ENCODE data around the gene KRT5. TPM values are rescaled to one million over a fixed set of nuclear protein-coding genes. Genes with fewer than 3 reads are reported as not detected.

KRT5 gene
- total and polyA plus RNA-seq, 2 donors (not counting 3 experiments of a cell fraction or from before 2014, with no cell fraction given) = 0.32 to 0.86 TPM

DNA sequence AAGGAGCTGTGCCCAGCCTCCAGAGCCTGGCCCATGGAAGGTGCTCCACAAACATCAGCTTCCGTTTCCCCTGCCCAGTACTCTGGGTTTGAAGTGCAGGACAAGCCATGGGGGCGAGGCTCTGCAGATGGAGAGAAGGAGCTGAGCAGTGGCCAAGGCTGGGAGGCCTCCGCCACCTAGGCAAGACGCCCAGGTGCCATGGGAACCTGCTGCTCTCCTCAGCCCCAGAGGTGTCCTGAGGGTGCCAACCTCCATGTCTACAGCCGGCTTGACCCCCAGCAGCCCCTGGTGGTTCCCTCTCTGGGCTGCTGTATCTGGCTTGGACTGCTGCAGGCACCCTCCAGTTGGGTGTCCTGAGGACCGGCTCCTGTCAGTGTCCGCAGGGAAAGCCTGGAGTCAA is 20.3 kb upstream of the KRT5 start:
- Histone ChIP-seq H3K9me3 (replicated peaks; ENCODE audit: control insufficient read depth, insufficient read depth, low read length) (no peaks in the 10 kb centered on the region), H3K27ac (ENCODE audit: insufficient read depth, low read depth, low read length) (no peak overlapping the region), H3K9me1 (replicated peaks; ENCODE audit: control insufficient read depth, extremely low read depth, insufficient read depth, low read length) (no peaks in the 10 kb centered on the region), H3K9ac (replicated peaks; ENCODE audit: extremely low read depth, insufficient read depth, low read length) (no peak overlapping the region), H3K79me2 (ENCODE audit: control insufficient read depth, insufficient read depth, low read length) (no peaks in the 10 kb centered on the region), H3K36me3 (ENCODE audit: control insufficient read depth in 2 of 2, extremely low read depth in 1 of 2, insufficient read depth in 2 of 2, low read length in 2 of 2) (no peaks in the 10 kb centered on the region), H3K27me3 (ENCODE audit: control insufficient read depth in 2 of 2, insufficient read depth in 2 of 2, low read length in 2 of 2) (no peaks in the 10 kb centered on the region), H2AFZ (ENCODE audit: low read depth, low read length) (no peak overlapping the region), H3K4me3 (replicated peaks in 1 of 3; ENCODE audit: insufficient read depth in 1 of 3, low read depth in 1 of 3, low read length in 3 of 3) (no peak overlapping the region), H3K4me2 (ENCODE audit: insufficient read depth, low read length) (no peak overlapping the region), H4K20me1 (replicated peaks; ENCODE audit: control insufficient read depth, extremely low read depth, insufficient read depth, low read length) (no peaks in the 10 kb centered on the region), H3K4me1 (ENCODE audit: control insufficient read depth, extremely low read depth, insufficient read depth, low read length) (no peaks in the 10 kb centered on the region)
- no peak for TF ChIP-seq POLR2AphosphoS5 (IDR thresholded peaks at IDR 0.05; ENCODE audit: insufficient read depth, low read depth, low read length)
- no peak for TF ChIP-seq JUN (IDR thresholded peaks at IDR 0.05; ENCODE audit: borderline replicate concordance, insufficient read depth, insufficient read length, low read depth)
- no peak for TF ChIP-seq POLR2A (IDR thresholded peaks at IDR 0.05; ENCODE audit: low read depth, low read length)
- TF ChIP-seq MYC (IDR thresholded peaks at IDR 0.05; ENCODE audit: low read depth, low read length) = no peak
- TF ChIP-seq GATA2 (IDR thresholded peaks at IDR 0.05; ENCODE audit: insufficient read depth, insufficient read length, low read depth, low read length) = no peak
- TF ChIP-seq EZH2 (IDR thresholded peaks at IDR 0.05; ENCODE audit: borderline replicate concordance, low read depth, low read length, severe bottlenecking) = no peak
- TF ChIP-seq, protein P1, sequence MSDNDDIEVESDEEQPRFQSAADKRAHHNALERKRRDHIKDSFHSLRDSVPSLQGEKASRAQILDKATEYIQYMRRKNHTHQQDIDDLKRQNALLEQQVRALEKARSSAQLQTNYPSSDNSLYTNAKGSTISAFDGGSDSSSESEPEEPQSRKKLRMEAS (IDR thresholded peaks at IDR 0.05; ENCODE audit: insufficient read depth, insufficient read length) = no peak
- TF ChIP-seq, protein P2, sequence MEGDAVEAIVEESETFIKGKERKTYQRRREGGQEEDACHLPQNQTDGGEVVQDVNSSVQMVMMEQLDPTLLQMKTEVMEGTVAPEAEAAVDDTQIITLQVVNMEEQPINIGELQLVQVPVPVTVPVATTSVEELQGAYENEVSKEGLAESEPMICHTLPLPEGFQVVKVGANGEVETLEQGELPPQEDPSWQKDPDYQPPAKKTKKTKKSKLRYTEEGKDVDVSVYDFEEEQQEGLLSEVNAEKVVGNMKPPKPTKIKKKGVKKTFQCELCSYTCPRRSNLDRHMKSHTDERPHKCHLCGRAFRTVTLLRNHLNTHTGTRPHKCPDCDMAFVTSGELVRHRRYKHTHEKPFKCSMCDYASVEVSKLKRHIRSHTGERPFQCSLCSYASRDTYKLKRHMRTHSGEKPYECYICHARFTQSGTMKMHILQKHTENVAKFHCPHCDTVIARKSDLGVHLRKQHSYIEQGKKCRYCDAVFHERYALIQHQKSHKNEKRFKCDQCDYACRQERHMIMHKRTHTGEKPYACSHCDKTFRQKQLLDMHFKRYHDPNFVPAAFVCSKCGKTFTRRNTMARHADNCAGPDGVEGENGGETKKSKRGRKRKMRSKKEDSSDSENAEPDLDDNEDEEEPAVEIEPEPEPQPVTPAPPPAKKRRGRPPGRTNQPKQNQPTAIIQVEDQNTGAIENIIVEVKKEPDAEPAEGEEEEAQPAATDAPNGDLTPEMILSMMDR (IDR thresholded peaks at IDR 0.05; ENCODE audit: extremely low read depth in 1 of 2, insufficient read depth in 1 of 2, low read depth in 1 of 2, low read length in 2 of 2) = no peak
- no peak for TF ChIP-seq FOS (IDR thresholded peaks at IDR 0.05; ENCODE audit: borderline replicate concordance, insufficient read depth, low read length)
- POLR2A ChIA-PET = no interaction called here
- no TSS peak for BruUV-seq (replicated peaks)
- dilution Hi-C loops (cut with MboI; ENCODE audit: extremely low pct_ligation_motif_present, low sequenced_read_pairs) (no loop called here), intact Hi-C loops (cut with micrococcal nuclease) (no loop called here)
- DNase-seq (ENCODE audit: low read depth, low spot score) (no peak), FAIRE-seq (no peak)
- CTCF ChIA-PET = no interaction called here
